Endothelial cell of umbilical vein (primary cell): ENCODE measurements around the gene VTI1A. TPM values are rescaled to one million over a fixed set of nuclear protein-coding genes. Genes with fewer than 3 reads are reported as not detected.

Experiments
- BruUV-seq: library from RNA; stranded (reverse); fragments of 400-500 nt; replicated peaks from 2 replicates; lab custom pipeline; 2021; lab: Mats Ljungman, UMichigan
- CTCF ChIA-PET: fragments of 300-600, 350-600 bp; sonication (Branson Sonifier 250); formaldehyde crosslinking; loops from one replicate; lab custom pipeline; 2021; ENCODE audit warnings: antibody characterized with exemption, inconsistent platforms; lab: Charles Lee
- POLR2A ChIA-PET: fragments of 300-600, 350-600 bp; sonication (Branson Sonifier 250); formaldehyde crosslinking; loops from one replicate; lab custom pipeline; 2021; ENCODE audit warnings: antibody characterized with exemption, inconsistent platforms; lab: Charles Lee
- DNase-seq: peaks from one replicate; pipeline ENCODE4 v3.0.0-alpha.2; 2011; ENCODE audit warnings: low read depth, low spot score
- FAIRE-seq: peaks from 2 replicates; lab custom pipeline; 2011; peaks lifted over from hg19 to GRCh38; lab: Jason Lieb, UNC
- H2AFZ ChIP-seq: 2 replicates; pipeline ENCODE4 v1.6.0; 2012; ENCODE audit warnings: low read depth, low read length, control low read depth, inconsistent platforms
- H3K27ac ChIP-seq: 2 replicates; pipeline ENCODE4 v1.5.1; 2011; ENCODE audit warnings: low read depth, mild to moderate bottlenecking, control low read depth, low read length, moderate library complexity; ENCODE audit not compliant: insufficient read depth
- H3K27me3 ChIP-seq, 2 experiments: 2 replicates each; pipeline versions ENCODE4 v1.6.0 to v1.6.1; 2011; ENCODE audit warnings: low read length in 2 of 2, mixed read lengths in 1 of 2; ENCODE audit not compliant: control insufficient read depth in 2 of 2, insufficient read depth in 2 of 2
- H3K36me3 ChIP-seq, 2 experiments: 2 replicates in 1 of 2; 3 replicates in 1 of 2; pipeline ENCODE4 v1.5.1; 2011; ENCODE audit warnings: low read length in 2 of 2, mild to moderate bottlenecking in 1 of 2, moderate library complexity in 1 of 2; ENCODE audit not compliant: control insufficient read depth in 2 of 2, insufficient read depth in 2 of 2; ENCODE audit errors: extremely low read depth in 1 of 2
- H3K4me1 ChIP-seq: 3 replicates; pipeline ENCODE4 v1.5.1; 2011; ENCODE audit warnings: mild to moderate bottlenecking, low read length; ENCODE audit not compliant: control insufficient read depth, insufficient read depth; ENCODE audit errors: extremely low read depth
- H3K4me2 ChIP-seq: 2 replicates; pipeline ENCODE4 v1.6.1; 2011; ENCODE audit warnings: low read length, control low read depth, mixed read lengths; ENCODE audit not compliant: insufficient read depth
- H3K4me3 ChIP-seq, 3 experiments: fragments of 200-600 bp in 1 of 3; sonication (generic), shearing (Covaris generic) in 1 of 3; replicated peaks in 1 of 3; 2 replicates each; pipeline ENCODE4 v1.5.1; 2011 to 2016; ENCODE audit warnings: control low read depth in 3 of 3, low read length in 3 of 3, mild to moderate bottlenecking in 2 of 3, inconsistent platforms in 1 of 3, low read depth in 1 of 3, moderate library complexity in 1 of 3; ENCODE audit not compliant: insufficient read depth in 1 of 3
- H3K79me2 ChIP-seq: 2 replicates; pipeline ENCODE4 v1.6.0; 2012; ENCODE audit warnings: low read length, inconsistent platforms; ENCODE audit not compliant: control insufficient read depth, insufficient read depth
- H3K9ac ChIP-seq: replicated peaks from 2 replicates; pipeline ENCODE3; 2011; ENCODE audit warnings: low read length, control low read depth; ENCODE audit not compliant: insufficient read depth; ENCODE audit errors: extremely low read depth
- H3K9me1 ChIP-seq: replicated peaks from 3 replicates; pipeline ENCODE4 v1.6.0; 2011; ENCODE audit warnings: mild to moderate bottlenecking, low read length; ENCODE audit not compliant: control insufficient read depth, insufficient read depth; ENCODE audit errors: extremely low read depth
- H3K9me3 ChIP-seq: replicated peaks from 2 replicates; pipeline ENCODE4 v1.5.1; 2012; ENCODE audit warnings: low read length, inconsistent platforms; ENCODE audit not compliant: control insufficient read depth, insufficient read depth
- H4K20me1 ChIP-seq: replicated peaks from 2 replicates; pipeline ENCODE3; 2011; ENCODE audit warnings: mild to moderate bottlenecking, low read length; ENCODE audit not compliant: control insufficient read depth, insufficient read depth; ENCODE audit errors: extremely low read depth
- EZH2 ChIP-seq: IDR thresholded peaks from 2 replicates; pipeline ENCODE4 v1.6.1; 2012; ENCODE audit warnings: borderline replicate concordance, low read depth, mild to moderate bottlenecking, moderate library complexity, low read length, inconsistent platforms; ENCODE audit not compliant: severe bottlenecking
- FOS ChIP-seq: IDR thresholded peaks from 2 replicates; pipeline ENCODE4 v1.6.1; 2011; ENCODE audit warnings: mild to moderate bottlenecking, low read length, moderate library complexity, borderline replicate concordance; ENCODE audit not compliant: insufficient read depth
- GATA2 ChIP-seq: IDR thresholded peaks from 2 replicates; pipeline ENCODE4 v1.7.0; 2011; ENCODE audit warnings: low read depth, mild to moderate bottlenecking, moderate library complexity, mixed read lengths, low read length; ENCODE audit not compliant: insufficient read length, insufficient read depth
- JUN ChIP-seq: IDR thresholded peaks from 2 replicates; pipeline ENCODE4 v1.6.1; 2011; ENCODE audit warnings: borderline replicate concordance, low read depth; ENCODE audit not compliant: insufficient read length, insufficient read depth
- MYC ChIP-seq: IDR thresholded peaks from one replicate; pipeline ENCODE4 v1.6.1; 2011; ENCODE audit warnings: mild to moderate bottlenecking, low read depth, low read length
- POLR2A ChIP-seq: IDR thresholded peaks from 2 replicates; pipeline ENCODE4 v1.6.1; 2012; ENCODE audit warnings: low read depth, mild to moderate bottlenecking, control low read depth, low read length
- POLR2AphosphoS5 ChIP-seq: IDR thresholded peaks from 2 replicates; pipeline ENCODE4 v1.6.1; 2012; ENCODE audit warnings: low read depth, mild to moderate bottlenecking, control low read depth, low read length, moderate library complexity; ENCODE audit not compliant: insufficient read depth
- dilution Hi-C: fragments of 300-500 bp; cut with MboI; formaldehyde crosslinking; loops from one replicate; pipeline ENCODE4 v1.15.0; 2019; ENCODE audit warnings: low sequenced_read_pairs; ENCODE audit not compliant: extremely low pct_ligation_motif_present
- intact Hi-C: fragments of 100-400 bp; cut with micrococcal nuclease; formaldehyde crosslinking; loops from one replicate; pipeline ENCODE4 v1.10.0; 2022
- polyA plus RNA-seq, 4 experiments: library from polyadenylated mRNA; depleted of rRNA in 3 of 4; stranded (reverse) in 3 of 4; unstranded in 1 of 4; fragments of >200 nt; gene quantifications; 2 replicates each; pipeline versions ENCODE4 v1.2.1 to v1.2.3, GENCODE V29; 2011 to 2012; ENCODE audit warnings: missing spikeins in 1 of 4
- total RNA-seq: library from RNA; stranded (reverse); gene quantifications from 2 replicates; pipeline ENCODE4 v1.2.3, GENCODE V29; 2021
- TF ChIP-seq, protein P1 (sequence below): IDR thresholded peaks from 2 replicates; pipeline ENCODE4 v1.6.1; 2011; ENCODE audit not compliant: insufficient read depth, insufficient read length
- TF ChIP-seq, protein P2 (sequence below), 2 donors: IDR thresholded peaks; 1 replicate in 1 of 2; 2 replicates in 1 of 2; pipeline ENCODE4 v1.5.1; 2011; ENCODE audit warnings: low read length in 2 of 2, mild to moderate bottlenecking in 2 of 2, moderate library complexity in 2 of 2, control low read depth in 1 of 2, inconsistent platforms in 1 of 2, low read depth in 1 of 2; ENCODE audit not compliant: insufficient read depth in 1 of 2; ENCODE audit errors: extremely low read depth in 1 of 2

VTI1A gene
- total and polyA plus RNA-seq, 2 donors (not counting 3 experiments of a cell fraction or from before 2014, with no cell fraction given), result 10.8 to 35.6 TPM

DNA sequence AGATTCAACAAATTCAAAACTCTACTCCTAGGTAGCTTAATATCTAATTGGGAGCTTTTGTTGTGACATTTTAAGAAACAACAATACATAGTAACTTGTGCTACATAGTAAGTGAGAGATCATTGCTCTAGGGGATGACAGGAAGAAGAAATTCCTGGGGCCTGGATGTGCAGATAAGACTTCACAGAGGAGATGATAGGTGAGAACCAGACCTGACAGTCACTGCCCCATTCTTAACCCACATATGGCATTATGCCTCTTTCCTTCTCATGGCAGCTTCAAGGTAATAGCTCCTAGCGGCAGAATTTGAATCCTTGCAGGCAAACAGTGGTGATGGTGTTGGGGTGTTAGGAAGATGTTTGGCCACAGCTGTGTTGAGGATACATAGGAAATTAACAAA, 233.6 kb downstream of the VTI1A start:
- FAIRE-seq (no peak), DNase-seq (no peak)
- H3K4me3 ChIP-seq, result no peak overlapping the region
- TF ChIP-seq GATA2, result no peak
- TF ChIP-seq POLR2AphosphoS5, result no peak
- no peak for TF ChIP-seq MYC
- no peak for TF ChIP-seq EZH2
- TF ChIP-seq, protein P1, sequence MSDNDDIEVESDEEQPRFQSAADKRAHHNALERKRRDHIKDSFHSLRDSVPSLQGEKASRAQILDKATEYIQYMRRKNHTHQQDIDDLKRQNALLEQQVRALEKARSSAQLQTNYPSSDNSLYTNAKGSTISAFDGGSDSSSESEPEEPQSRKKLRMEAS, result no peak
- no peak for TF ChIP-seq FOS
- no peak for TF ChIP-seq POLR2A
- no peak for TF ChIP-seq JUN
- TF ChIP-seq, protein P2, sequence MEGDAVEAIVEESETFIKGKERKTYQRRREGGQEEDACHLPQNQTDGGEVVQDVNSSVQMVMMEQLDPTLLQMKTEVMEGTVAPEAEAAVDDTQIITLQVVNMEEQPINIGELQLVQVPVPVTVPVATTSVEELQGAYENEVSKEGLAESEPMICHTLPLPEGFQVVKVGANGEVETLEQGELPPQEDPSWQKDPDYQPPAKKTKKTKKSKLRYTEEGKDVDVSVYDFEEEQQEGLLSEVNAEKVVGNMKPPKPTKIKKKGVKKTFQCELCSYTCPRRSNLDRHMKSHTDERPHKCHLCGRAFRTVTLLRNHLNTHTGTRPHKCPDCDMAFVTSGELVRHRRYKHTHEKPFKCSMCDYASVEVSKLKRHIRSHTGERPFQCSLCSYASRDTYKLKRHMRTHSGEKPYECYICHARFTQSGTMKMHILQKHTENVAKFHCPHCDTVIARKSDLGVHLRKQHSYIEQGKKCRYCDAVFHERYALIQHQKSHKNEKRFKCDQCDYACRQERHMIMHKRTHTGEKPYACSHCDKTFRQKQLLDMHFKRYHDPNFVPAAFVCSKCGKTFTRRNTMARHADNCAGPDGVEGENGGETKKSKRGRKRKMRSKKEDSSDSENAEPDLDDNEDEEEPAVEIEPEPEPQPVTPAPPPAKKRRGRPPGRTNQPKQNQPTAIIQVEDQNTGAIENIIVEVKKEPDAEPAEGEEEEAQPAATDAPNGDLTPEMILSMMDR (IDR thresholded peaks at IDR 0.05; ENCODE audit: extremely low read depth in 1 of 2, insufficient read depth in 1 of 2, low read depth in 1 of 2, low read length in 2 of 2), result no peak
- no peaks in the 10 kb centered on the region for H3K79me2 ChIP-seq
- H2AFZ ChIP-seq, result no peak overlapping the region
- H3K9ac ChIP-seq, result no peak overlapping the region
- H4K20me1 ChIP-seq, result no peaks in the 10 kb centered on the region
- no peaks in the 10 kb centered on the region for H3K9me3 ChIP-seq
- H3K27me3 ChIP-seq, result no peaks in the 10 kb centered on the region
- ChIA-PET POLR2A (no interaction called here), CTCF (no interaction called here)
- dilution Hi-C loops, result no loop called here
- no TSS peak for BruUV-seq
- H3K4me1 ChIP-seq, result no peaks in the 10 kb centered on the region
- H3K36me3 ChIP-seq, result no peaks in the 10 kb centered on the region
- no peak overlapping the region for H3K4me2 ChIP-seq
- no peaks in the 10 kb centered on the region for H3K9me1 ChIP-seq
- intact Hi-C loops, result loop anchor here (10.0 kb wide), 1 partner anchor 884 kb away; no protein-coding TSS in a partner anchor
- no peak overlapping the region for H3K27ac ChIP-seq
